NCI-H2227 (cell line): ENCODE results near the gene KCNG2.

Experiments
- DNase-seq: peaks from one replicate; lab custom pipeline; 2025; ENCODE audit not compliant: unreplicated experiment; lab: John Stamatoyannopoulos, UW

The KCNG2 gene

DNA sequence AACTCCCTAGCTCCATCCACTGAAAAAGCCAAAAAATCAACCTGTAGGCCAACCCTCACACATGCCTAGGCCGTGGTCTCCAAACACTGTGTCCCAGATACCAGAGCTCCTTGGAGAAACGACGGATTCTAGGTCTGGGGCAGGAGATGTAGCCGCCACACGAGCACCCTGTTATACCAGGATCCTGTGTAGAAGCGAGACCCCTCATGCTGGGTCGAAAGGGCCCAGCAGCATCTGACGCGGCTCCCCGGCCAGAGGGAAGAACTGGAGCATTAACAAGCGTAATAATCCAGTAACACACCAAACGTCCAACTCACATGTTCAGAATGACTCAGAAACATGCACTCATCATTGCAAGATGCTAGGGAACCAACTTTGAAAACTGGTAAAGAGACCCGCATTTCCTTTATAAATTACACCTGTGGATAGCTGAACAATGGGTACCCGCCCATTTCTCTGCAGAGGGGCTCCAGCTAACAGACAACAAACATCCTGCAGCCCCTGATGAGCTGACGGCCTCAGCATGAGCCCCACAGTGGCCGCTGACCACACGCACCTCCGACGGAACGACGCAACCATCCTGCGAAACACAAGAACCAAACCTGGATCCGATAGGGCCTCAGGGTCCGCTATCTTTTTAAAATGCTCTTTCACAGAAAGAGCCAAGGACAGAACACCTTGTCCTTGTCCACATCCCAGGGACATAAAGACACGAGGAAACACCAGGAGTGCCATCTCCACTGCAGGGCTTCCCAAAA is 139.5 kb downstream of the KCNG2 start:
- DNase-seq: no peak

DNA sequence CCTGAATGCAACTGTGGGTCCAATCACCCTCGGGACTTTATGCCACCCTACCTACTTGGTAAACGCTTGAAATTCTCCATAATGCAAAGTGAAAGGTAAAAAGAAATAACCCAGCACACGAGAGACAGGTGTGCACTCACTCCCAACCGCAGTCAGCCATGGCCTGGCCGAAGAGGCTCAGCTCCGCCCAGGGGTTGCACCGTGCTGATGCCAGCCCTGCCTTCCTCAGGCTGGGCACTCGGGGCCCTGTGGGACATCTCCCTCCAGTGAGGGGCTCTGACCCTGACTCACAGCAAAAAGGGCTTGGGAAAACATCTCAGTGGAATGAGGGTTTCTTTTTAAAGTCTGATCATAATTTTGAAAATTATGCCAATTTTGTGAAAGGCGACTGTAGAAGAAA is 140.5 kb downstream of the KCNG2 start:
- DNase-seq: no peak

DNA sequence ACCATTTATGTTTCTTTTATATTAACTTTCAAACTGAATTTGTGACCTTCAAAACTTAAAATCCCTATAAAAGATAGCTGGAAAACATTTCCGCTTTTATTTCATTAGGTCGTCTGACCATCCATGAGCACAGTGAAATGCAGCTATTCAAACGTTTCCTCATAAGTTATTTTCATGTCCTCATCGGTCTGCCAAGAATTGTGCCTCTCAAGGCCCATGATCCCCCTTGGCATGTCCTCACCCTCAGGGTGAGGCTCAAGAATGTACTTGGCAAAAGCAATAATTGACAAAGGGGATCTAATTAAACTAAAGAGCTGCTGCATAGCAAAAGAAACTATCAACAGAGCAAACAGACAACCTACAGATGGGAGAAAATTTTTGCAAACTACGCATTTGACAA is 141.4 kb downstream of the KCNG2 start:
- DNase-seq: no peak

DNA sequence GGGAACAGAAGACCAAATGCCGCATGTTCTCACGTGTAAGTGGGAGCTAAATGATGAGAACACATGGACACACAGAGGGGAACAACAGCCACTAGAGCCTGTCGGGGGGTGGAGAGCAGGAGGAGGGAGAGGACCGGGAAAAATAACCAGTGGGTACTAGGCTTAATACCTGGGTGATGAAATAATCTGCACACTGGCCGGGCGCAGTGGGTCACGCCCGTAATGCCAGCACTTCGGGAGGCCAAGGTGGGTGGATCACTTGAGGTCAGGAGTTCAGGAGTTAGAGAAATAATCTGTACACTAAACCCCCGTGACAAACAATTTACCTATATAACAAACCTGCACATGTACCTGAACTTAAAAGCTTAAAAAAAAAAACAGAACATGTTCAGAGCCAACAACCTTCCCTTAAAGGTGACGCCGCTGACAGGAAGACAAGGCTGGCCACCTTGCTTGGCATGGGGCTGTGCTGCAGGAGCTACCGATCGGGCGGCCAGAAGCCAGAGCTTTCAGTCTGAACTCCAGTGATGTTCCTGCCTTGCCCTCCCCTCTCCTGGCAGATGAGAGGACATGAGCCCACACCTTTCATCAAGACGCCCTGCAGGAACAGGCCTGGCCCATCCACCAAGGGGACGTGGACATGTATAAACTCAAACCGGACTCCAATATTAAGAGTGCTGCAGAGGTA is 142.5 kb downstream of the KCNG2 start:
- no peak for DNase-seq

DNA sequence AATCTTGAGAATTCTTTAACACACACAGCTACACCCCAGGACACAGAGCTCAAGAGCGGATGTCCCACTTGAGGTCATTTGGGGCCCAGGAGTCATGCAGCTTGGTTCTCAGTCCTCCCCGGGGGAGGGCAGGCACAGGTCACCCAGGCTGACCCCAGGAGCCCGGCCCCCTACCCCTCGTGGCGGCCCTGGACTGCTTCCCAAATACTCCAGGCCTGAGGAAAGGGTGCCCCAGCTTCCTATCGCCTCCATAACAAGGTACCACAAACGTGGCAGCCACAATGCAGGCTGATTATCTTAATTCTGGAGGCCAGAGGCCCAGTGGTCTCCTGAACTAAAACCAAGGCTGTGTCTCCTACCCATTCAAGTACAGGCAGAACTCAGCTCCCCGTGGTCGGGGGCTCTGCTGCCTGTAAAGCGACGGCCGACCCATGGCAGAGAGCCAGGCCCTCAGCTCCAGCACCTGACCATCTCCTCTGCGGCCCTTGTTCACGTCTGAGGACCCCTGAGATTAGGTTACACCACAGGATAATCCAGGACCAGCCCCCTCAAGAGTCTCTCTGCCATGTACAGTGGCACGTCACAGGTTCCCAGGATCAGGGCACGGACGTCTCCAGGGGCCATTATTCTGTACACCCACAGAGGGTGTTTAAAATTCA is 143.2 kb downstream of the KCNG2 start:
- no peak for DNase-seq

DNA sequence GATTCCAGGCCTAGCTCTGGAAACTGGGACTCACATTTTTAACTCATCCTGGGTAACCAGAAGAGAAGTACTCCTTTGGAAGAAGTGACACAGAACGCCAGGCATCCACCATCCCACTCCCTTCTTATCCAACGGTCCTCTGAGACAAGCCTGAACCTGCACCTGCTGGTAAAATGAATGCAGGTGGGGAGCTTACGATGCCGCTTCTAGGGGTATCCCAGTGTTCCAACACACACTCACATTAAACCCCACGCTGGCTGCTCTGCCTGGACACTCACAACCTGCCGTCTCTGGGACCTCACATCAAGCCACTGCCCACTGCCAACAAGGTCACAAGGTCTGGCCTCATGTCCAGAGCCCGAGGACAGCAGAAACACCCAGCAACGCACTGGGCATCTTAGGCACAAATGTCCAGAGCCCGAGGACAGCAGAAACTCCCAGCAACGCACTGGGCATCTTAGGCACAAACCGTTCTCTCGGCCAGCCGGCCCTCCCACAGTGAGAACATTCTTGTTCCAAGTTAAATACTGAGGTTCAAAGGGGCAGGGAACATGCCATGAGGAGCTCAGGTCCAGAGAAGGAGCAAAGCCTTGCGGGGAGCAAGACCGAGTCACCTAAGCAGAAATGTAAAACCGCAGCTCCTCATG is 143.9 kb downstream of the KCNG2 start:
- no peak for DNase-seq

DNA sequence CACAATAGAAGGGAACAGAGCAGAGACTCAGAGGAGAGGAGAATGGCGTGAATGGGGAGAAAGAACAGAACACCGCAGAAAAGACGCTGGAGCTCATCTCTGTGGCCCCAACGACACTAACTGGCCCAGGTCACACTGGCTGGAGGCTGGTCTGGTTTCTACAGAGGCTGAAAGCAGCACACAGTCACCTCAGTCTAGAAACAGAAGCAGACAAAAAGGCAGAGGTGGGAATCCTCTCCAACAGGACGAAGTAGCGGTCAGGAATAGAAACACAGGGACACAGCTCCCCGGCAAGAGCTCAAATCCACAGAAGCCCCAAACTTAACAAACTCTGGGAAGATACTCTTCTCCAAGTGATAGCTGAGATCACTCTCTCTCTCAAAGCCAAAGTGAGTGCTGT is 144.5 kb downstream of the KCNG2 start:
- no peak for DNase-seq

DNA sequence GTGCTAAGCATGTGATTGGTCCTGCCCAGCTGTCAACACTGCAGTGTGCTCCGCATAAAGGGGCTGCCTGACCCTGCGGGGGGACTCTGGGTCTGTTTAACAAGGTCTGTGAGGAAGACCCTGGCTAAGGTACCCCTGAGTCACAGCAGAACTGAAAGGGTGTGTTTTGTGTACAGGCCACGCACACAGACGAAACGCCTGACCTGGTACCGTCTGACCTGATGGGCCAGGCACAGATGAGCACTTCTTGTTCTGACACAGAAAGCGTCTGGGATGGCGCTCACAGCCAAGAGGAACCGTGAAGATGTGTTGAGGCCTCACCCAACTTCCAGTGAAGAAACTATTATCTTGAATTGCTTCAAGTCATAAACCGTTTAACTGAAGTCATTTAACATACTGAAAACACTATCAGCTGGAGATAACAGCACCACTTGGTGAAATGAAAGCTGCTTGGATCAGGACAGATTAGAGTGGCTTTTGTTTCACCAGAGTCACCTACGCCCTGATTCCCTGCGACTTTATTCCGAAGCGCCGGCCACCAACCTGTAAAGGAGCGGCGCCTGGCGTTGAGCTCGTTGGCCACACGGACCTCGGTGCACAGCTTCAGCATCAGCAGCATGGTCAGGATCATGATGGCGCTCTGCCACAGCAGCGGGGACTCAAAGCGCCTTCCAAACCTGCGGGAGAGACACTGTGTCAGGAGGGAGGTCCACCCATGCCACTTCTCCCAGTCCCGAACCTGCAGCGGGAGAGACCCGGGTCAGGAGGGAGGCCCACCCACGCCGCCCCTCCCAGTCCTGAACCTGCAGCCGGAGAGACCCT is 145.3 kb downstream of the KCNG2 start:
- no peak for DNase-seq

DNA sequence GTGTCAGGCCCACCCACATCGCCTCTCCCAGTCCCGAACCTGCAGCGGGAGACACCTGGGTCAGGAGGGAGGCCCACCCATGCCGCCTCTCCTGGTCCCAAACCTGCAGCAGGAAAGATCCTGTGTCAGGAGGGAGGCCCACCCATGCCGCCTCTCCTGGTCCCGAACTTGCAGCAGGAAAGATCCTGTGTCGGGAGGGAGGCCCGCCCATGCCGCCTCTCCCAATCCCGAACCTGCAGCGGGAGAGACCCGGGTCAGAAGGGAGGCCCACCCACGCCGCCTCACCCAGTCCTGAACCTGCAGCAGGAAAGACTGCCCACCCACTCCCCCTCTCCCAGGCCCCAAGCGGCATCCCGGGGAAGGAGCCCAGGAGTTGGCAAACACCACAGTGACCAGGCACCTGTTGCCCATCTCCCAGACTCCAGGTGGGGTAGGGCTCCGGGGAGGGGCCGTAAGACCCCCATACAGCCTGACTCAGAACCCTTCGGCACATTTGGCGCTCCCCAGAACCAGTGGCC is 145.9 kb downstream of the KCNG2 start:
- DNase-seq: no peak

DNA sequence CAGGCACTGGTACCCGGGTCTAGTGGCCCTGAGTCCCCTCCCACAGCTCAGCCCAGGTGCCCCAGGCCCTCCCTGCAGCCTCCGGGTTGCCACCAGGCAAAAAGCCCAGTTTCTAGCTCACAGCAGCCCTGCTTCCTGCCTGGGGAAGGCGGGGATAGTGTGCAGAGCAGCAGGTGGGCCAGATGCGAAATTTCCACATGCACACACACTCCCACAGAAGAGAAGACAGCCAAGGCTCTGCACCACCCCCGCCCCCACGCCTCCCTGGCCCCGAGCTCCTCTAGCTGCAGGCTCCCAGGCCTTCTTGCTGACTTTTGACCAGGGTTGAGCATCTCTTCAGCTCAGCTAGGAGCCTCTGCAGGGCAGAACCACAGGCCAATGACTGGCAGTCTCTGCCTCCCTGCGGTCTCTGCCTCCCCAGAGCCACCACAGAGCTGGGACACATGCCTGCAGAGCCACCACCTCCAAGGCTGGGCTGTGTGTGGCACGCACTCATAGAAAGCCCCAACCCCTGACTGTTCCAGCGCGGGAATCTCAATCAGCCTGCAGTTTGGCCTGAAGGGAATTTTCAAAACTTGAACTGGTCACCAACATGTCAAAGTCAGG is 146.5 kb downstream of the KCNG2 start:
- DNase-seq: no peak

DNA sequence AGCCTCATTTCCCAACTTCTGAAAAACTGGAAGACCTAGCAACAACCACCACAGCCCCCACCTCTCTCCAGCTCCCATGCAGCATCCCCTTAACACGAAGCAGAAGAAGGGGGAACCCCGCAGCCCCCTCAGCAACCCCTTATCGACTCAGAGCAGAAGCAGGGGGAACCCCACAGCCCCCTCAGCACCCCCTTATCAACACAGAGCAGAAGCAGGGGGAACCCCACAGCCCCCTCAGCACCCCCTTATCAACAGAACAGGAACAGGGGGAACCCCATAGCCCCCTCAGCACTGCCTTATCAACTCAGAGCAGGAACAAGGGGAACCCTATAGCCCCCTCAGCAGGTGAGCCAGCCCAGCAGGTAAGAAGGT is 147.0 kb downstream of the KCNG2 start:
- no peak for DNase-seq

DNA sequence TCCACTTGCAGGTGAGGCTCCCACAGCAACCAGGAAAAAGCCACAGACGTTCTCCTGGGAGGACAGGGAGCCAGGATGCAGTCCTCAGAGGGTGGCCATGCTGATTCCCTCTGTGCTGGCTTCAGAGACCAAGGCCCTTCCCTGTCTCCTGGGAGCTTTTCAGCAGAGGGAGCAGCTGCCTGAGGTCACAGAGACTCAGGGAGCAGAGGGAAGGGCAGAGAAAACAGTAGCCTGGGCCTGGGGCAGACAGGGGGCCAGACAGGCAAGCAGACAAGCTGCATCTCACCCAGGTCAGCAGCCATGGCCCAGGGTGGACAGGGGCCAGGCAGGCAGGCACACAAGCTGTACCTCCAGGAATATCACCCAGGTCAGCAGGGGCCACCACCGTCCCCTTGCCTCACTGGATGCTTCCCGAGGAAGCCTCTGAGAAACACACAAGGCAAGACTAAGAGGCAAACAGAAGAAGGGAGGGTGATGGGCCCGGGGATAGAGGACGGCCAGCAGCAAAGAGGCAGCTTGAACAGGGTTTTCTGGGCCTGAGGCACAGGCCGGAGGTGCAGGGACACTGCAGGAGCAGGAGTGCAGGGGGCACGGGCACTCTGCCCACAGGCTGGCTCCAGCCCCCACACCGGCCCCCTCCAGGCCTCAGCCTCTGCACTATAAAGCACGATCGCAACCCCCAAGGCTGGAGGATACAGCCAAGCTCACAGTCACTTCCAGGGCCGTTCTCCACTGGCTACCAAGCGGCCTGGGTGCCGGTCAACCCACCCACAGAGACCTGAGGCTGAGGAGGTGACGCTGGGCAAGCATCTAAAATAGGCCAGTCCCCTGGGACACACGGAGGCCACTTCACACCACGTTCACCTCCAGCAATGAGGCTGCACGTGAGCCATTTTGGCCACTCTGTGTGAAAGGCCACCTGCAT is 147.6 kb downstream of the KCNG2 start:
- no peak for DNase-seq

DNA sequence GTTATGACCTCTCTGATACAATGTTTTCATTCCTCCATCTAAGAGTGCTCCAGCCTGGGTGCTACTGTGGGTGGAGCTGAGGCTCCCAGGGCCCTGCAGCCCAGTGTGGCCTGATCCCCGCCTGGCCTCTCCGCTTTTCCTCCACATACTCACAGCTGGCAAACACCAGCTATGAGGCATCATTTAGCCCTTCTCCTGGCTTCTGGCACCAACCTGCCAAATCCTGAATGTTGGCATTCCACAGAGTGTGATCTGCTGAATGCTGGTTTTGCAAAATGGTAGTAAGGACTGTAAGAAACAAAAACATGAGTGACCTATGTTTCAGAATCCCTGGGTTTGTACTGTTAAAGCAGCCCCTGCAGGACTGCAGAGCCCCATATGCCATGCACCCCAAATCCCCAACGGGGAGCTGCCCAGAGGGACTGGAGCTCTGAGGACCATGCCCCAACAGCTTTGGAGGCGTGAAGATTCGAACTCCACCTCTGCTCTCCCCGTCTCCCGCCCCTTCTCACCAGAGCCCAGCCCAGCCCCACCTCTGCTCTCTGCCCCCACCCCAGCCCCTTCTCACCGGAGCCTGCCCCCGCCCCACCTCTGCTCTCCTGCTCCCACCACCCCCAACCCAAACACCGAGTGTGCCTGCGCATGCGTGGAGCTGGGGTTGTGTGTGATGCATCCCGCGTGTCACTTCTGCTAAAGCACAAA is 149.5 kb downstream of the KCNG2 start:
- DNase-seq: no peak

DNA sequence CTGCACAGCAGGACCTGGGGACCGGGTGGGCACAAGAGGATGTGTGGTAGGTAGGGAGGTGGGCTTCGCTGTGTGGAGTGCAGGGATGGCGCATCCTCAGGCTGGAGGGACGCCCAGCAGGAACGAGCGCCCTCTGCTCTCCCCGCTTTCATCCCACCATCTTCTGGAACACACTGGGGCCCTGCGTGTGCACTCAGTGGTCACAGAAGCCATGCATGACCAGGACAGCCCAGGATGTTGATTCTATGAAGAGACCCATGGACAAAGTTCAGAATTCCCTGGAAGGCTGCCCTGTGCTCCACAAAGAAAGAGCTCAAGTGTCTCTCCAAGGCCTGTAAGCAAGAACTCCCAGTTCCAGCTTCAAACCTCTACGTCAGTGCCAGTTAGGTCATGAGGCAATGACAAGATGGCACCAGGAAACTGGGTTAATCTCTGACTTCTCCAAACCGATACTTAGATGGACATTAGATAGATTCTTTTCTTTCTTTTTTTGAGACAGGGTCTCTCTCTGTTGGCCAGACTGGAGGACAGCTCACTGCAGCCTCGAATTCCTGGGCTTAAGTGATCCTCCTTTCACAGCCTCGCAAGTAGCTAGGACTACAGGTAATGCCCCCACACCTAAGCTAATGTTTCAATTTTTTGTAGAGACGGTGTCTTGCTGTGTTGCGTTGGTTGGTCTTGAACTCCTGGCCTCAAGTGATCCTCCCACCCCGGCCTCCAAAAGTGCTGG is 150.3 kb downstream of the KCNG2 start:
- no peak for DNase-seq

DNA sequence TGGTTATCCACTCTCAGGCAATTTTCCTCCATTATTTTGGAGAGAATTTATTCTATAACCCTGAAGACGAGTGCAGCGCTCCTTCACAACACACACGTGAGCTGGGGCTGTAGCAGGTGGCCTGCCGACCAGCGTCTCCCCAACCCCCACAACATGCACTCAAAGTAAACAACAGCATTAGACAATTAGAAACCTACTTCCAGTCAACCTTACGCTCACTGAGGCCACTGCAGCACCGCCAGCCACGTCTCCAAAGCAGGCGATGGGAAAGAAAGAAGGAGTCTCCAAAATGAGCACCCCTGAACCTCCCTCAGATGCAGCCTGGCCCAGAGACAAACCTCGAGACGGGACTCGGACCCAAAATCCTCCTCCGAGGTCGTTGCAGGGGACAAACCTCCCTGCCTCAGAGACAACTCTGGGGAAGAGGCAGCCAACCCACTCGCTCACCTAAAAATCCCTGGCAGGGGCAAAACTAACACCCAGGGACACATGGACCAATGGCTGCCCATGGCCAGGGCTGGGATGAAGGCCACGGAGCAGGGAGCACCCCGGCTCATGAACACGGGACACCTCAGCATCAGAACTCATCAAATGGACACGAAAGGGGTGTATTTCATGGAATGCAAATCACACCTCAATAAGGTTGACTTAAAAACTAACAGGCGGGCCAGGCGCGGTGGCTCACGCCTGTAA is 151.1 kb downstream of the KCNG2 start:
- no peak for DNase-seq
